GM12874 (cell line): ENCODE results near the gene TCF20.

Source experiments
- TF ChIP-seq, protein P1 (sequence below): IDR thresholded peaks from 2 replicates; pipeline ENCODE4 v1.5.1; 2011; ENCODE audit warnings: low read depth, mild to moderate bottlenecking, control low read depth, low read length, moderate library complexity; ENCODE audit not compliant: insufficient read depth

The TCF20 gene

GRCh38 chr22:42289671-42290541 is 19.5 kb upstream of the TCF20 start:
- TF ChIP-seq, protein P1, sequence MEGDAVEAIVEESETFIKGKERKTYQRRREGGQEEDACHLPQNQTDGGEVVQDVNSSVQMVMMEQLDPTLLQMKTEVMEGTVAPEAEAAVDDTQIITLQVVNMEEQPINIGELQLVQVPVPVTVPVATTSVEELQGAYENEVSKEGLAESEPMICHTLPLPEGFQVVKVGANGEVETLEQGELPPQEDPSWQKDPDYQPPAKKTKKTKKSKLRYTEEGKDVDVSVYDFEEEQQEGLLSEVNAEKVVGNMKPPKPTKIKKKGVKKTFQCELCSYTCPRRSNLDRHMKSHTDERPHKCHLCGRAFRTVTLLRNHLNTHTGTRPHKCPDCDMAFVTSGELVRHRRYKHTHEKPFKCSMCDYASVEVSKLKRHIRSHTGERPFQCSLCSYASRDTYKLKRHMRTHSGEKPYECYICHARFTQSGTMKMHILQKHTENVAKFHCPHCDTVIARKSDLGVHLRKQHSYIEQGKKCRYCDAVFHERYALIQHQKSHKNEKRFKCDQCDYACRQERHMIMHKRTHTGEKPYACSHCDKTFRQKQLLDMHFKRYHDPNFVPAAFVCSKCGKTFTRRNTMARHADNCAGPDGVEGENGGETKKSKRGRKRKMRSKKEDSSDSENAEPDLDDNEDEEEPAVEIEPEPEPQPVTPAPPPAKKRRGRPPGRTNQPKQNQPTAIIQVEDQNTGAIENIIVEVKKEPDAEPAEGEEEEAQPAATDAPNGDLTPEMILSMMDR = no peak

GRCh38 chr22:42288791-42289190 is 18.3 kb upstream of the TCF20 start:
- TF ChIP-seq, protein P1 = no peak

- TF ChIP-seq, protein P1 = no peak
Measured at GRCh38 chr22:42287174-42287890, 16.9 kb upstream of the TCF20 start.

DNA sequence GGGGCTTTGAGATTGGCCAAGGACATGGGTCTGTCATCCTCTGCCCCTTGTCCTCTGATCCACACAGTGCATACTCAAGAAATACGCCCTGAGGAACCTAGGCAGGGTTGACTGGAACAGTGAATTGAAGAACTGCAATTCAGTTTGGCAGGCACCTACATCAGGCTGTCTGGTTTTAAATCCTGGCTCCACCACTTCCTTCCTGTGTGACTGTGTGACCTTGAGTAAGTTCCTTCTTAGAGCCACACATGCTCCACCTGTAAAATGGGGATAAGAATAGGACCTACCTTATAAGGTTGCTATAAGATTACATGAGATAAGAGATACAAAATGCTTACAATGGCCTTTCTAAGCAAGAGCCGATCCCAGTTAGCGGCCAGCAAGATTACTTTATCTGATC is 15.8 kb upstream of the TCF20 start:
- TF ChIP-seq, protein P1 = no peak

GRCh38 chr22:42285604-42286003 is 15.2 kb upstream of the TCF20 start:
- TF ChIP-seq, protein P1 = no peak

DNA sequence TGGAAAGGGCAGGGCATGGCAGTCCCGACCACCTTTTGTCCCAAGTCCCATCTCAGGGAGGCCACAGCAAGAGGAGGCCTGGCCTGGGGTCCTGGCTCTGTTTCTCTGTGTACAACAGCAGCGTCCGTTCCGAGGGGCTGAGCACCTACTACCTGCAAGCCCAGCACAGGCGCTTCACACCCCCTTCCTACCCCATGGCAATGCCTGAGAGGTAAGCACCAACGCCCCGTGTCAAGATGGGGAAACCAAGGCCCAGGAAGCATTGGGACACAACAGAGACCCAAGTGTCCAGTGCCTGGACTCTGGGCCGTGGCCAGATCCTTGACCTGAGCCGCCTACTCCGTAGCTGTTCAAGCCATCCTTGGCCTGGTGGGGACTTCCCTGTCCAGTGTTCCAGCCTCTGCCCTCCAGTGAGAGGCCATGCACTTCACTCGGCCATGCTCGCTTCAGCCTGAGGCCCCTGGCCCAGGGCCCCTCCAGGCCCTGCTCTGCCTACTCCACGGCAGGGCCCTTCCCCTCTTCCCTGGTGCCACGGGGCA is 14.3 kb upstream of the TCF20 start:
- TF ChIP-seq, protein P1 = no peak

DNA sequence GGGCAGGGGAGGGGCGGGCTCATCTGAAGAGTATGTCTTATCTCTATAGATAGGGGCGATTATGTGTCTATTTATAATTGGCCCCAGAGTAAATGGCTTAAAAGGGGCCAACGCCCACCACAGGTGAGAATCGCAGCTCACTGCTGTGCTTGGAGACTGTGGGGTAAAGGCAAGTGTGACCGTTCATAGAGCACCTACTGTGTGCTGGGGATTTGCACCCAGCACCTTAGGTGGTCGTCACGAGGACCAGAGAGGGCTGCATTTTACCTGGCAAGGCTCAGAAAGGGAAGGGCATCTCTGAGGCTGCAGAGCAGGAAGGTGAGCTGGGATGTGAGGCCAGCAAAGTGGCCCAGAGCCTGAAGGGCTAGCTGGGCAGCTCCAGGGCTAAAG is 13.7 kb upstream of the TCF20 start:
- TF ChIP-seq, protein P1 = no peak
